ENCODE measurements around the gene NDUFAB1. TPM values are rescaled to one million over a fixed set of nuclear protein-coding genes. Genes with fewer than 3 reads are reported as not detected.

NDUFAB1 gene
- total and polyA plus RNA-seq, 2 of the 13 experiments (the other 11 are each of a cell fraction or from before 2014, with no cell fraction given): 221 to 601 TPM

- TF ChIP-seq NAIF1 (CRISPR knock-in tag; IDR thresholded peaks at IDR 0.05; ENCODE audit: borderline replicate concordance) (no peak), ZNF768 (CRISPR knock-in tag; IDR thresholded peaks at IDR 0.05) (no peak), RFX1 (IDR thresholded peaks at IDR 0.05) (no peak), ZFP91 (CRISPR knock-in tag; IDR thresholded peaks at IDR 0.05; ENCODE audit: borderline replicate concordance) (no peak), ZNF160 (CRISPR knock-in tag; IDR thresholded peaks at IDR 0.05) (no peak), GABPB1 (CRISPR knock-in tag; IDR thresholded peaks at IDR 0.05) (peak; percentile 64), ZNF703 (CRISPR knock-in tag; IDR thresholded peaks at IDR 0.05; ENCODE audit: borderline replicate concordance) (no peak), ZNF557 (CRISPR knock-in tag; IDR thresholded peaks at IDR 0.05) (no peak), ZNF784 (CRISPR knock-in tag; IDR thresholded peaks at IDR 0.05; ENCODE audit: borderline replicate concordance) (no peak), ZFY (CRISPR knock-in tag; IDR thresholded peaks at IDR 0.05) (no peak), ZNF740 (CRISPR knock-in tag; IDR thresholded peaks at IDR 0.05) (no peak), PAF1 (CRISPR knock-in tag; IDR thresholded peaks at IDR 0.05) (no peak), MEF2D (CRISPR knock-in tag; IDR thresholded peaks at IDR 0.05) (no peak), SNAPC4 (CRISPR knock-in tag; IDR thresholded peaks at IDR 0.05) (no peak), DMTF1 (CRISPR knock-in tag; IDR thresholded peaks at IDR 0.05) (no peak), ZNF605 (CRISPR knock-in tag; IDR thresholded peaks at IDR 0.05) (no peak), ZKSCAN8 (CRISPR knock-in tag; IDR thresholded peaks at IDR 0.05; ENCODE audit: borderline replicate concordance) (0 out of 2 replicates have a peak, but pooled peaks have one; percentile 37), ZNF251 (CRISPR knock-in tag; IDR thresholded peaks at IDR 0.05) (no peak), ZNF18 (CRISPR knock-in tag; IDR thresholded peaks at IDR 0.05; ENCODE audit: insufficient replicate concordance) (no peak)
Measured at GRCh38 chr16:23537390-23537789, 58.7 kb downstream of the NDUFAB1 start (continued).

Data from HepG2 (cell line).